HG02571 (cell line): ENCODE results near the gene S100A8.

Source experiments
- ATAC-seq: cut with Tn5 transposase; IDR thresholded peaks from one replicate; pipeline ENCODE4 v1.9.1; 2021; ENCODE audit warnings: mild to moderate bottlenecking, moderate library complexity; ENCODE audit not compliant: unreplicated experiment

S100A8 gene

DNA sequence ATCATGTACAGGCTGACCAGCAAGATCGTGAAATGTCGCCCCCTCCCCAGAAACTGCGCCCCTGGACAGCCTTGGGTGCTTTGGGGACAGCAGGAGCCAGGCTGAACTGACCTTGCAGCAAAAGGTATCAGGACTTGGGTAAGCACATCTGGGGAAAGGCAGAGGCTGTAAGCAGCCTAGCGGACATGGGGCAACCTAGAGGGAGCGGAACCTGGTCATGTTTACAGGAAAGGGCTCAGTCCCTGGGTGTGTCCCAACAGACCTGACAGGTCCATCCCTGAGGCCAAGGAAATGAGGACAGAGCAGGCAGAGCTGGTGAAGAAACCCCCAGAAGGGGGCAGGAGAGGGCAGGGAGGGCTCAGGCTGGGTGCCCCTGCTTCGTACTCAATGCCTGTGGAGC is 3.1 kb upstream of the S100A8 start:
- ATAC-seq, result no peak

DNA sequence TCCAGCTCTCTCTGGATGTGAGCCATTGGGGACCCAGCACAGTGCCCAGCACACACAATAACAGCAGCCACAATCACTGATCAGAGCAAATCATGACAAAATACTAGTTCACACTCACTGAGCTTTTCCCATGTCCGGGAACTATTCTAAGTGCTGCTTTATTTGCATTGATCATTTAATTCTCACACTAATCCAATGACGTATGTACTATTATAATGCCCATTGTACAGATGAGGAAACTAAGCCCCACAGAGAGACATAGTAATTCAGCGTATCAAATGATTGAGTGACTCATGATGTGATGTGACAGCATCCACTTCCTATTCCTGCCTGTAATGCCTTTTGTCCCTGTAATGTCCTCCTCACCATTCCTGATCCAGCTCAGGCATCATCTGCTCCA is 1.9 kb upstream of the S100A8 start:
- no peak for ATAC-seq

DNA sequence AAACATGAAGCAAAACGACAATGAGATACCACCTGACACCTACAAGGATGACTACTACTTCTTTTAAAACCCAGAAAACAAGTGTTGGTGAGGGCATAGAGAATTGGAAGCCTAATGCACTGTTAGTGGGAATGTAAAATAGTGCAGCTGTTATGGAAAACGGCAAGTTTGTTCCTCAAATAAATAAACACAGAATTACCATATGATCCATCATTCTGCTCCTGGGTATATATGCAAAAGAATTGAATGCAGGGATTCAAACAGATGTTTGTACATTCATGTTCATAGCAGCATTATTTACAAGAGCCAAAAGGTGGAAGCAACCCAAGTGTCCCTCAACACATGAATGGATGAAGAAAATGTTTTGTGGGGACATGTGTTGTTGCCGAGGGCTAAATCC is 1.4 kb upstream of the S100A8 start:
- no peak for ATAC-seq

DNA sequence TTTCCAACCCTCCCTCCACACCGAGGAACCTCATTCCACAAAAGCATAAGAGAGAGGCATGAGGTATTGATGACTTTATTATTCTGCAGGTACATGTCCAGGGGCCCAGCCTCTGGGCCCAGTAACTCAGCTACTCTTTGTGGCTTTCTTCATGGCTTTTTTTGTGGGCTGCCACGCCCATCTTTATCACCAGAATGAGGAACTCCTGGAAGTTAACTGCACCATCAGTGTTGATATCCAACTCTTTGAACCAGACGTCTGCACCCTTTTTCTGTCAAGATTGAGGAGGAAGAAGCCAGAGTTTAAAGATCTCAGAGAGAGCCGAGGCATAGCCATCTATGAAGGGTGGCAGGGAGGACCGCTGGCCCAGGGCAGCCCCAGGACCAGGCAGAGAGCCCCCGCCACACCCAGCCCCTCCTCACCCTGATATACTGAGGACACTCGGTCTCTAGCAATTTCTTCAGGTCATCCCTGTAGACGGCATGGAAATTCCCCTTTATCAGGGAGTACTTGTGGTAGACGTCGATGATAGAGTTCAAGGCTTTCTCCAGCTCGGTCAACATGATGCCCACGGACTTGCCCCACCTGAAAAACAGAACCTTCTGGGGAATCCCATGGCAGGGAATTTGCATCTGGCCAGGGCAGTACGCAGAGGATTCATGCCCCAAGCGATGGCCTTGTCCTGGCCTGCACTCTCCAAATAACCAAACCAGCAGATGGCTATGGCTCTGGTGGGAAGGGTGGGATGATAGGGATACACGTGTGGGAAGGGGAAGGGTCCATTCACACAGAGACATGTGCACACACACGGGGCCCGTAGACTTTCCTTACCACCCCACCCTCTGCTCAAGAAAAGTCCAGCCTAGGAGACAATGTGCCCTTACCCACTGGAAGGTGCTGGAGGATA is 647 bp downstream of the S100A8 start:
- no peak for ATAC-seq

DNA sequence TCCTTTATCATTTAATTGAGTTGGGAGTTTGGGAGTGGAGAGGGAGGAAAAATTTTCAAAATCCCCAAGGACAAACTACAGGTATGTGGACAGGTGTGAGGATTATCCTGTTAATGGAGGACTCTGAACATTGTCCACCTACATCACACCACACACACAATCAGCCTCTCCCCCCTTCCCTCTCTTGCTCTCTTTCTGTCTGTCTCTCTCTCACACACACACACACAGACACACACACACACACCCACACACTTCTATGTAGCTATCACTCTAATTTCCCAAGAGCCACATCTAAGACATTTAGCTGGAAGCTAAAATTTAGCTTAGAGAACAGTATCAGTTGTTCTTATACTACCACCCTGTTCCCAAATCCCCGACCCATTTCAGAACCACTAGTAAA is 1.5 kb downstream of the S100A8 start:
- ATAC-seq, result no peak

DNA sequence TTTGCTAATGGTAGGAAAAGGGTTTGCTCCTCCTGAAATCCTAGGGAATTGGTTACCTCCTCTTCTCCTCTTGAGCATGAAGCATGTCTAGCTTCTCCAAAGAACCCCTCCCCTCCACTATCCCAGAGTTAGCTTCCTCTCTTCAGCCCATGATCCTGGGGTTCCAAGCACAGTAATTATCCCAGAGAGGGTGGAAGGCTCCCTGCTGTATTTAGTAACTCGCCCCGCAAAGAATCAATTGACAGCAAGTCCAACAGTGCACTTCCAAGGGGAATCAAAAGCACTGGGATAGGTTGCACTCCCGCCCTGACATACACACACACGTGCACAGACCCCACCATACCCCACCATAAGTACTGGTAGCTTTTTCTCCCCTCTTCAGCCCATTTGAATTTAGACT is 3.1 kb downstream of the S100A8 start:
- ATAC-seq, result no peak

DNA sequence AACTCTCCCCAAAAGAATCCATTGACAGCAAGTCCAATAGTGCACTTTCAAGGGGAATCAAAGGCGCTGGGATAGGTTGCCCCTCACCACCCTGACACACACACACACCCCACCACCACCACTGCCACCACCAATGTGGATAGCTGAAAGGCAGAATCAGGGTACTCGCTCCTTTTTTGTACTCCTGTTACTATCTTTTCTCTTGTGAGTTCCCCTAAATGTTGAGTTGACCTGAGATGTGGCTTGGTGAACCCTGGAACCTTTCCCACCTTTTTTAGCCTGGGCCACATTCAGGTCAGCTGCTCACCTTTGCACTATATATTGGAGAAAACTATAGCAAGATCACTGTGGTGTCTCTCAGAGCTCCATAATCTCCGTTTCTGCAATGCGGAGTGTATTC is 3.9 kb downstream of the S100A8 start:
- no peak for ATAC-seq

DNA sequence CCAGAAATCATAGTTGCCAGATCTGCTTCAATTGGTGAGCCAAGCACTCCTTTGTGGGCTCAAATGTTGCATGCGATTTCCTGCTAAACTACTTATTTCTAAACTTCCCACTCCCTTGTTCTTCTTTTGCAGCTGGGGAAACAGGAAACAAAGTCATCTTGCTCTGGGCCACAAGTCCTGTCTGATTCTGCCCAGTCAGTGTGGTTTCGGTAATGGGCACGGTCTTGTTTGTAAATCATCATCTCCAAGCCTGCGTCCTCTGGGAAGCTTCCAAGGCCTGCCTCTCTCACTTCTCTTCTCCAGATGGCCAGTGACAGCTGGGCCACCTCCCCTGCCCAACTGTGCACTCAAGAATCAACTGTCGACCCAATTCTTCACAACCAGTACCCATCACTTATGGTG is 4.4 kb downstream of the S100A8 start:
- ATAC-seq, result no peak

DNA sequence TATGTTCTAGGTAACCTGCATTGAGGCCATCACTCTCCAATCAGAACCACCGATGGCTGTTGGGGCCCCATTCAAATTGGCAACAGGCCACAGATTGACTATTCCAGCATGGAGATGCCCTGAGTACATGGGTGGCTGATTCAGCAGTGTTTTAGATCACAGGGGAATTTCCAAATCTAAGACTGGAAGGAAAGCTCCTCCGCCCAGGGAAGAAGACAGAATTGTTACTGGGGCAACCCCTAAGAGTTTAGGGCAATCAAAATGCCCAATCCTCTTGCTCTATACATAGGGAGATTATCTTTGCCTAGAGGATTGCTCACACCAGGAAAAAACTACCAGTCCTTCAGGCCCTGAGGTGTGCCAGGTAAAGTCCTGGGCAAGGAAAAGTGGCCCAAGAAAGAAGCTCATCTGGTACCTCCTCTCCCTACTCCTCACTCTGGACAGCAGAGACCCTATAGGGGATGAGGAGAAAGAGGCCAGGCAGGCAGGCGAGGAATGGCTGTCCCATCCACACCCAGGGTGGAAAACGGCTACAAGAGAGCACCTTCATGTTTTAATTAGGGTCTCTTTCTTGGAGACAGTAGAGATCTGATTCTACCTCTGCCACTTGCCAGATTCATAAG is 5.8 kb downstream of the S100A8 start:
- no peak for ATAC-seq

DNA sequence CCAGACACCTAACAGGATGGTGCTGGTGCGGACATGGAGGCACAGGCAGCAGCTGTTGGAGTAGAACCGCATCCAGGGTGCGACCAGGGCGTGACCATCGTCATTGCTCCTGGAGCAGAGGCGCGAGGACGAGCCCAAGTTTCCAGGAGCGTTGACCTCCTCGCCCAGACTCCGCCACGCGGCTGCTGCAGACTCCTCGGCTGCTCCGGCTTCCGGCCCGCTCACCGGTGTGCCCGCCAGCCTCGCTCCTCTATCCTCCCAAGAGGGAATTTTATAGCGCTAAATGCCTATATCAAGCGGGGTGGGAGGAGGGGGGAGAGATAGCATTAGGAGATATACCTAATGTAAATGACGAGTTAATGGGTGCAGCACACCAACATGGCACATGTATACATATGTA is 10.2 kb downstream of the S100A8 start:
- no peak for ATAC-seq

DNA sequence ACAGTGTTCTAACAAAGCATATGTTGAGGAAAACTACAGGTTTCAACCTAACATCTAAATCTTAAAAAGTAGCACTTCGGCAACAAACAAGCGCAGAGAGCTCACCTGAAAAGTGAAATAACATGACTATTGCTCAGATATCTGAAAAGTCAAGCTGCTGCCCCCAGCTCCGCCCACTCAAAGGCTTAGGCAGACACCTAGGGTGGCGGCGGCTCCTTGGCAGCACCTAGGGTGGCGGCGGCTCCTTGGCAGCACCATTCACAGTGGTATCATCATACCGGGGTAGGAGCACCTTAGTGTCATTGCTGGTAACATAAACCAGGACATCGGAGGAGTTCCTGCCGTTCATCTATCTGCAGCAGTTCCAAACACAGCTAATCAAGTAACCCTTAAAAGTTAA is 11.3 kb downstream of the S100A8 start:
- no peak for ATAC-seq

DNA sequence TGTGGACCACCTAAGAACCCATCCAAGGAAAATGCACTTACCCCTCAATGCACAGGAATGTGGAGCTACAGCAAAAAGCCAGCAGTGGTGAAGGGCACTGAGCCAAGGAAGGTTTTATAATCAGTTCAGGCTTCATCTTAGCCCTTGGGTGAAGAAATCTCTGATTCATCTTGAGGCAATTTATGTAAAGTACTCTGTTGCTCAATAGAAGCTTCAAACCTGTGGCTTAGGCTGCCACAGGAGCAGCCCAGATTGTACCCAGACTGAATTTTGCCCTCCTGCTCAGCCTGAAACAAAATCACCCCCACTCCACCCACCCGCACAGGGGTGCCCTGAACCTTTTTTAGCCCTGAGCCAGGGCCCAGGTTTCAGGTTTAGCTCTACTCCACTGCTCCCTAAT is 15.4 kb downstream of the S100A8 start, which contains the start of gene S100A12:
S100A12 (minus strand) TSS at position 111 of the 400 bp plus-strand sequence. CDS start 1,029 bp downstream, outside the sequence.
- no peak for ATAC-seq

DNA sequence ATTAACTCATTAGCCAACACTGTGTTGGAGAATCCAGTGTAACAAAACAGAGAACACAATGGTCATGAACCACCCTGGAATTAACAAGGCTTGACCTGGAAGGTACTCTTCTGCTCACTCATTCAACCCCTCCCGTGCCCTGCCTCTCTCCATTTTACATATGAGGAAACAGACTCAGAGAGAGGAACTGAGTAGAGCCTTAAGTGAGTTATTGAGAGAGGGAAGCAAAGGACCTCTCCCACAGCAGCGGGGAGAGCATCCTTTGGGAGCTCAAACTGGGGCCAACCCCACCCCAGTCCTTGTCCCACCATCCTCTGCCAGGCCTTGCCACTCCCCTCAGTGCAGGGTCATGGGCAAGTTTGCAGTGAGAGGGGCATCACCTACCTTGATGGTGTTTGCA is 16.8 kb downstream of the S100A8 start:
- ATAC-seq, result no peak

DNA sequence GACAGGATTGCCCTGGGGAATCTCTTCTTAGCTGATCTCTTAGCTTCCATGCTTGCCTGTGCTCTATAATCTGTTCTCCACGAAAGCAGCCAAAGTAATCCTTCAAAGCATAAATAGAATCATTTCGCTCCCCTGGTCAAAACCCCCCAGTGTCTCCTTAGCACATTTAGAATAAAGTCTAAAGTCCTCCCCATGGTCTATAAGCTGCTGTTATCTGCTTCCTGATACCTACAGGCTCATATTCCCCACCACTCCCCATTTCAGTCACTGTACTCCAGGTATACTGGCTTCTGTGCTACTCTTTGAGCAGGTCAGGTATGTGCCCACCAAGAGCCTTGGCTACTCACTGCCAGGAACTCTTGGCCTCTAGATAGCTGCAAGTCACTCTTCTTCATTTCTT is 18.3 kb downstream of the S100A8 start:
- ATAC-seq, result no peak

DNA sequence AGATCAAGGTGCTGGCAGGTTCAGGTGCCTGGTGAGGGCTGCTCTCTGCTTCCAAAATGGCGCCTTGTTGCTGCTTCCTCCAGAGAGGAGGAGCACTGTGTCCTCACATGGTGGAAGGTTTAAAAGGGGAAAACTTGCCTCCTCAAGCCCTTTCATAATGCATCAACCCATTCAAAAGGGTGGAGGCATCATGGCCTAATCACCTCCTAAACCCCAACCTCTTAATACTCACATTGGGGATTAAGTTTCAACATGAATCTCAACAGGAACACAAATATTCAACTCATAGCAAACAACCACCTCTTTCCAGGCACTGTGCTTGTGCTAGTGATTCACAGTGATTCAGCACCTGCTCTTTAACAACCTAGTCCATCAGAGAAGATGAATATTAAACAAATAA is 19.6 kb downstream of the S100A8 start:
- ATAC-seq, result no peak

DNA sequence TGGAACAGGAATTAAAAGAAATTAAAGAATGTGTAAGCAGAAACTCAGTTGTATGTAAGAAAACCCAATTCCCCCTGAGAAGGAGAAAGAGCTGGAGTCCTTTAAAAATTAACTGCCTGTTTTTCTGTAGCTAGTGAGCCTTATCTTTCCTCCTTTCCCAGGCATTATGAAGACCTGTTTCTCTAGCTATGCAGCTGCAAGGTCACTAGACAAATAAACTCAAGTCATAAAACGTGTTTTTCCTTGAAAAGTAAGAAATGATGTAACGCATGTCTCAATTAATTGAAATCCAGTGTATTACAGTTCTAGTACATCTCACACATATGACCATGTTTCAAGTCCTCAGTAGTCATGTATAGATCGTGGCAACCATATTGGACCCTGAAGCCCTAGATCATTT is 20.7 kb downstream of the S100A8 start:
- ATAC-seq, result no peak

DNA sequence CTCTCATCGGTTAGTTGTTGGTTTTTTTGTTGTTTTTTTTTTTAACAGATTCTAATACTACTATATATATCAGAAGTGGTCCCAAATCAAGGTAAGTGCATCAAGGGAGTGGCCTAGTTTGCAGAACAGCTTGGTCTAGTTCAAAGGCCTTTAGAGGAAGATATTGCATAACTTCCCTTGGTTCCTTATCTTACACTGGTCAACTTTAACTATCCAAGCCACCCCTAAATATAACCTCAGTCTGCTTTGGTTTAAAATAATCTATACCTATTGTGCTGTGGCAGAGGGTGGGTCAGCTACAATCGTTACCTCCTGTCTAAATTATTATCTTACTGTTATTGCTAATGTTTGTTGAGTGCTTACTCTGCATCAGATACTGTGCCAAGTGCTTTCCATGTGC is 22.4 kb downstream of the S100A8 start:
- no peak for ATAC-seq

DNA sequence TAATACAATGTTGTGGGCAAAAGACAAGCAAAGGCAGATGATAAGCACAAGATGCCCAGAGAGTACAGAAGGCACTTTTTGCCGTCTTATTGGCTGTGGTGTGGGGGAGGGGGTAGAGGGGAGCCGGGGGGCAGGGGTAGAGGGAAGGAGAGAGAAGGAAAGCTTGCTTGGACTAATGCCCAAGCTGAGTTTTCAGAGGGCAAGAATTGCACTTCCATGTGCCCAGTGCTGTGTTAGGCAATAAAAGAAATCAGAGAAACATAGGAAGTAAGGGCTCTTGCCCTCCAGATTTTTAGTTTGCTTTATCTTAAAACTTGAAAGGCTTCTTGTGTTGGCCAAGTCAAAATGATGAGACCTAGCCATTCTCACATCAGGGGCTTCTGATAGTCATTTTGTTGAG is 23.8 kb downstream of the S100A8 start:
- ATAC-seq, result no peak

DNA sequence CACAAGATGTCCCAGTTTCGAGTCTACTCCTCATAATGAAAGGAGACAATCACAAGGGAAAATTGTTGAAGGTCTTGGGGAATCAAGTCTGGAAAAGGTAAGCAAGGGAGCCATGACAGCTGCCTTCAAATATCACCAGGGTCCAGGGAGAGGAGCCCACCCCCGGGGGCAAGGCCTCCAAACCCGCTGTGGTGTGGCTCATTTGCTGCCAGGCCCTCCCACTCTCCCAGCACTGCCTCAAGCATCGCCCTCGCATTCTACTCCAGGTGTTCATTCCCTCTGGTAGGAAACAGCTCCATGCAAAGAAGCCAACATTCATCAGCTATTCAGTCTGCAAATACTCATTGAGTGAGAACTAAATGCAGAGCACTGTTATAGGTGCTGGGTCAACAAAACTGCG is 24.6 kb downstream of the S100A8 start:
- no peak for ATAC-seq

DNA sequence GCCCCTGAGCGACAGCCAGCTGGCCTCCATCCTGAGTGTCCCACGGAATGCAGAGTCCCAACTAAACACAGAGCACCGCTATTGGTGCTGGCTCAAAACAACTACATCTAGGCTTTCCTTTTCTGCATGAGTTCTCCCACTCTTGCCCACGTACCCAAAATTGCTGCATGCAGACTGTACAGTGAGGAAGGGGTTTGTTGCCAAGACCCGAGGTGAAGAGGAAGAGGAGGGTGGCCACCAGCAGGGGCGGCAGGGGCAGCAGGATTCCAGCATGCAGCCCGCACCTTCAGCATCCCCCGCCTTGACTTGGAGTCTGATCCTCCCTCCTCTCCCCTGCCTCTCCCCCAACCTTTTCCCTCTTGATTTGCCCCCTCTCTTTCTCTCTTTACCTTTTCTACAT is 25.2 kb downstream of the S100A8 start:
- ATAC-seq, result no peak

DNA sequence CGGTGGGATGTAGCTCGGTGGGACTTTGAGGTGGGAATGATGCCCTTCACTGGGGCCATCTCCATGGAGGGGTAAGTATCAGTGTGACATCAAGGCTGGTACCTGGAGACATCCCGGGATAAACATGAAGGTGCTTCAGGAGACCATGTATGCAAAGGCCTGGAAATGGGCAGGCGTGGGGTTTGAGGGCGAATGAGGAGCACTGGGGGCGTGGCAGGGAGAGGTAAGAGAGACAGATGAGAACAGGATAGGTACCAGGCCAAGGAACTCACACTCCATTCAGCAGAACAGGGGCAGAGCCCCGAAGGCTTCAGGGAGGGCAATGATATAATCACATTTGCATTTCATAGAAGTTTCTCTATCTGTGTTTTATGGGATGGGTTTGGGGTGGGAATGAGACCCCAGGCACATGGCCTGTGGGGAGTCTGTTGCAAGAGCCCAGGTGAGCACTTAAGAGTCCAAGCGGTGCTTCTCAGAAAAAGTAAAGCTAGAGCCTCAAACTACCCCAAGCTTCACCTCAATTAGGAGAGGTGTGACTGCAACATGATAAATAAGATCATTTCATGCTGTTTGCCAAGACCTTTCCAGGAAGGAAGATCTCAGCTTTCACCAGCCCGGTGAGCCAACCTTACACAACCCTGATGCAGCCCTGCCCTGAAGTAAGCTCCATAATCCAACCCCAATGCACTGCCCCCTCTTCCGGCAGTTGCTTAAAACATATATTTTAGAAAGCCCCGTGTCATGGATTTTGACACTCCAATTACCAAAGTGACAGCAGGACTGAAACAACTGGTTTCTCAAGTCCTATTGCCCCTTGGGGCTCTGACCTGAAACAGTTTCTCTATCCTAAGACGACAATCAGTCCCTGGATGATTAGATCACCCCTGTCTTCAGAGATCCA is 25.9 kb downstream of the S100A8 start:
- no peak for ATAC-seq
